ENCODE data around the gene COL23A1. TPM values are rescaled to one million over a fixed set of nuclear protein-coding genes. Genes with fewer than 3 reads are reported as not detected.

Gene COL23A1
- polyA plus RNA-seq, 1 donor (not counting 4 experiments of a cell fraction or from before 2014, with no cell fraction given): not detected

DNA sequence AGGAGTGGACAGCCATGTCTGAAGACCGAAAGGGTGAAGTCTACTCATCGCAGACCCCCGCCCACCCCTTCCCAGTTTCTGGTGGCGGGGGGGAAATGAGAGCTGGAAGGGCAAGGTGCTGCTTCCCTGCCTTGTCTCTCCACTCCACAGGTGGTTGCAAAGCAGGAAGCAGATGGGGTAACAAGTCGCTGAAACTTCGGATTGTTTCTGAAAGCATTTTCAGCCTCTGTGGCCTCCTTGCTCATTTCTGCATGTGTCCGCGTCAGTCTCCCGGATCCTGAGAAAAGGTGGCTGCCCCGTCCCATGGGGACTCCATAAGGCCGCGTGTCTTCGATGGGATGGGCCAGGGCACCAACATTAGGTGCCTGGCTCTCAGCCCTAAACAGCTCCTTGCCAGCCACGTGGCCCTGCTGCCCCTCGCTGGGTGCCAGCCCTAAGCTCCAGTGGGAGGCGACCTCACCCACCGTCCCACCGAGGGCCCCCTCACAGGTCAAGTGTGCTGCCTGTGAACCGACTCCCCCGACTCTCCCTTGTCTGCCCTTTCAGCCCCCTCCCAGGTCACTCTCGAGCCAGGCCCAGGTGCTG, 358.6 kb downstream of the COL23A1 start:
- H3K4me1 ChIP-seq (ENCODE audit: control insufficient read depth, extremely low read depth, insufficient read depth, low read length): peaks cover 29% of the 10 kb centered on the region
- H3K27ac ChIP-seq (ENCODE audit: control insufficient read depth, insufficient read depth, low read length): peak overlapping the region; percentile 29
- no peaks in the 10 kb centered on the region for H3K9me3 ChIP-seq (ENCODE audit: control insufficient read depth, low read depth, low read length)
- H3K4me3 ChIP-seq (ENCODE audit: control insufficient read depth in 2 of 3, extremely low read depth in 1 of 3, insufficient read depth in 2 of 3, low read depth in 1 of 3, low read length in 3 of 3): peak overlapping the region; percentile 61 to 75 (median 62)
- no peak overlapping the region for H2AFZ ChIP-seq (ENCODE audit: control insufficient read depth, low read length)
- peaks cover 9 to 22% of the 10 kb centered on the region in 2 experiments for H3K36me3 ChIP-seq (ENCODE audit: control insufficient read depth in 2 of 2, extremely low read depth in 1 of 2, insufficient read depth in 2 of 2, low read length in 2 of 2)
- FAIRE-seq (no peak), DNase-seq (ENCODE audit: low read depth, low spot score) (no peak)
- H4K20me1 ChIP-seq (ENCODE audit: control insufficient read depth, extremely low read depth, insufficient read depth, low read length): peaks cover 4% of the 10 kb centered on the region
- TF ChIP-seq EZH2 (IDR thresholded peaks at IDR 0.05; ENCODE audit: low read length): no peak
- TF ChIP-seq, protein P1, sequence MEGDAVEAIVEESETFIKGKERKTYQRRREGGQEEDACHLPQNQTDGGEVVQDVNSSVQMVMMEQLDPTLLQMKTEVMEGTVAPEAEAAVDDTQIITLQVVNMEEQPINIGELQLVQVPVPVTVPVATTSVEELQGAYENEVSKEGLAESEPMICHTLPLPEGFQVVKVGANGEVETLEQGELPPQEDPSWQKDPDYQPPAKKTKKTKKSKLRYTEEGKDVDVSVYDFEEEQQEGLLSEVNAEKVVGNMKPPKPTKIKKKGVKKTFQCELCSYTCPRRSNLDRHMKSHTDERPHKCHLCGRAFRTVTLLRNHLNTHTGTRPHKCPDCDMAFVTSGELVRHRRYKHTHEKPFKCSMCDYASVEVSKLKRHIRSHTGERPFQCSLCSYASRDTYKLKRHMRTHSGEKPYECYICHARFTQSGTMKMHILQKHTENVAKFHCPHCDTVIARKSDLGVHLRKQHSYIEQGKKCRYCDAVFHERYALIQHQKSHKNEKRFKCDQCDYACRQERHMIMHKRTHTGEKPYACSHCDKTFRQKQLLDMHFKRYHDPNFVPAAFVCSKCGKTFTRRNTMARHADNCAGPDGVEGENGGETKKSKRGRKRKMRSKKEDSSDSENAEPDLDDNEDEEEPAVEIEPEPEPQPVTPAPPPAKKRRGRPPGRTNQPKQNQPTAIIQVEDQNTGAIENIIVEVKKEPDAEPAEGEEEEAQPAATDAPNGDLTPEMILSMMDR (optimal IDR thresholded peaks at IDR 0.05 in 1 of 3, IDR thresholded peaks at IDR 0.05 in 1 of 3, conservative IDR thresholded peaks at IDR 0.05 in 1 of 3; ENCODE audit: extremely low read depth in 1 of 3, insufficient read depth in 2 of 3, low read length in 3 of 3): no peak
- dilution Hi-C loops (cut with MboI; ENCODE audit: extremely low pct_ligation_motif_present, low sequenced_read_pairs): no loop called here
- H3K27me3 ChIP-seq (ENCODE audit: control insufficient read depth, extremely low read depth, insufficient read depth, low read length): no peaks in the 10 kb centered on the region
- H3K79me2 ChIP-seq (ENCODE audit: control insufficient read depth, insufficient read depth, low read length): peaks cover 29% of the 10 kb centered on the region
- peak overlapping the region; percentile 73 for H3K9ac ChIP-seq (ENCODE audit: control insufficient read depth, extremely low read depth, insufficient read depth, low read length)
- H3K9me1 ChIP-seq (ENCODE audit: control insufficient read depth, extremely low read depth, insufficient read depth, low read length): no peaks in the 10 kb centered on the region
- H3K4me2 ChIP-seq (ENCODE audit: control insufficient read depth, extremely low read depth, insufficient read depth, low read depth, low read length): peak overlapping the region; percentile 86

DNA sequence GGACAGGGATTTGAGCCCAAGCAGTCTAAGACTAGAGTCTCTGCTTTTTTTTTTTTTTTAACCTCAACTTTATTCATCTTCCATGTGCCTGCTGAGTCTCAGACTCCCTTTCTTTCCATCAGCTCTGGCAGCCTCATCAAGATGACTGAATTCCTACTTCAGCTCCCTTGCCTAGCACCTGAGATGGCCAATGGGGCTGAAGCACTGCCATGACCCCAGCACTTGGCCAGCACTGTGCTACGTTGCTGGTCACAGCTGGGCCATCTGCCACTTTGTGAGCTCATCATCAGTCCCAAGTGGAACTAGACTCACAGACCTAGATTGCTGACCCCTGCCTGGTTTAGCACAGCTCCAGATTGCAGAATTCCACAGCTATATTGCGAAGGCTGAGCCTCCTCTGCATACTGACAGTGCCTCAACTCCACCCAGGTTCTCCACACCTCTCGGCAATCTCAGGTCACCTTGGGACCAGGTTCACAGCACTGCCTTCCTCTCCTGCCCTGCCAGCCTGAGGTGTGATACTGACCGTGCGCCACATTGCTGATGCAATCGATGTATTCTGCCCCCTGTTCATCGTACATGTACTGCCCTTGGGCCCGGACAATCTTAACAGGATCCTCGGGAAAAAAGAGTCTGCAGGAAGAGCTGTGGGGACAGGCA, 359.2 kb downstream of the COL23A1 start:
- Histone ChIP-seq H3K4me3 (ENCODE audit: control insufficient read depth in 2 of 3, extremely low read depth in 1 of 3, insufficient read depth in 2 of 3, low read depth in 1 of 3, low read length in 3 of 3) (peak overlapping the region; percentile 61 to 75 (median 62)), H2AFZ (ENCODE audit: control insufficient read depth, low read length) (no peak overlapping the region), H3K9me3 (ENCODE audit: control insufficient read depth, low read depth, low read length) (no peaks in the 10 kb centered on the region), H3K4me1 (ENCODE audit: control insufficient read depth, extremely low read depth, insufficient read depth, low read length) (peaks cover 28% of the 10 kb centered on the region), H3K36me3 (ENCODE audit: control insufficient read depth in 2 of 2, extremely low read depth in 1 of 2, insufficient read depth in 2 of 2, low read length in 2 of 2) (peaks cover 9 to 22% of the 10 kb centered on the region in 2 experiments), H4K20me1 (ENCODE audit: control insufficient read depth, extremely low read depth, insufficient read depth, low read length) (peaks cover 4% of the 10 kb centered on the region), H3K79me2 (ENCODE audit: control insufficient read depth, insufficient read depth, low read length) (peaks cover 29% of the 10 kb centered on the region), H3K9me1 (ENCODE audit: control insufficient read depth, extremely low read depth, insufficient read depth, low read length) (no peaks in the 10 kb centered on the region), H3K4me2 (ENCODE audit: control insufficient read depth, extremely low read depth, insufficient read depth, low read depth, low read length) (peak overlapping the region; percentile 86), H3K27ac (ENCODE audit: control insufficient read depth, insufficient read depth, low read length) (no peak overlapping the region), H3K27me3 (ENCODE audit: control insufficient read depth, extremely low read depth, insufficient read depth, low read length) (no peaks in the 10 kb centered on the region), H3K9ac (ENCODE audit: control insufficient read depth, extremely low read depth, insufficient read depth, low read length) (peak overlapping the region; percentile 73)
- TF ChIP-seq, protein P1 (optimal IDR thresholded peaks at IDR 0.05 in 1 of 3, IDR thresholded peaks at IDR 0.05 in 1 of 3, conservative IDR thresholded peaks at IDR 0.05 in 1 of 3; ENCODE audit: extremely low read depth in 1 of 3, insufficient read depth in 2 of 3, low read length in 3 of 3): no peak
- no peak for TF ChIP-seq EZH2 (IDR thresholded peaks at IDR 0.05; ENCODE audit: low read length)
- no peak for FAIRE-seq
- DNase-seq (ENCODE audit: low read depth, low spot score): no peak
- dilution Hi-C loops (cut with MboI; ENCODE audit: extremely low pct_ligation_motif_present, low sequenced_read_pairs): no loop called here
